Left colon (tissue), 2 donors: ENCODE results near the gene ZNF660. TPM values are rescaled to one million over a fixed set of nuclear protein-coding genes. Genes with fewer than 3 reads are reported as not detected.
"Not testable (repeated sequence)": the region's sequence is repeated elsewhere in the genome, so short reads cannot be mapped to it uniquely, and the experiment has no call there.

Experiments
- ATAC-seq: fragments of 200-7000 bp; cut with Tn5 transposase; one replicate; pipeline ENCODE4 v1.9.1; 2020; ENCODE audit warnings: mild to moderate bottlenecking, moderate library complexity
- DNase-seq, 2 donors: peaks; one replicate each; pipeline ENCODE4 v3.0.0-alpha.2; 2020
- intact Hi-C, 2 donors: fragments of 100-400 bp; cut with DNase I in 1 of 2; cut with micrococcal nuclease in 1 of 2; formaldehyde crosslinking; loops; one replicate each; pipeline versions ENCODE4 v1.11.2 to v1.14.0; 2022; cut with DNase I, micrococcal nuclease
- long read RNA-seq: library from polyadenylated mRNA; unstranded; transcript quantifications from one replicate; pipeline ENCODE4 v2.0.0, GENCODE V29; 2021
- total RNA-seq, 2 donors: library from RNA; stranded (reverse); fragmentation: NEBNext Ultra II Directional; extraction: Animal tissue kit (Norgen Biotek cat#: 25700); gene quantifications; one replicate each; pipeline ENCODE4 v1.2.1, GENCODE V29; 2021
- donor health status: DM: no; HTN: no; CAD: no.
- donor health status: DM: yes; HTN: yes; CAD: no.

Gene ZNF660
- 1 to 10 TPM; 1.2 to 1.5 TPM for total RNA-seq
- long read RNA-seq, result 0 reads

- peak; percentile 27 to 48 for DNase-seq
These were observed at the start of gene ZNF660 for GRCh38 chr3:44584646-44585501. Gene ZNF660, plus strand, starts transcription at chr3:44584964. Its CDS starts 9,230 bp downstream, at chr3:44594194.

GRCh38 chr3:44535364-44535763 is 49.4 kb upstream of the ZNF660 start:
- no peak for ATAC-seq
- intact Hi-C loops, result loop anchor here in 1 of 2 donors (10.0 kb wide), 1 partner anchor 379 kb away; no protein-coding TSS in a partner anchor
- DNase-seq, result no peak

More at GRCh38 chr3:44584646-44585501, at the start of gene ZNF660:
- peak; percentile 70 for ATAC-seq
- intact Hi-C loops, result no loop called here

GRCh38 chr3:44544811-44545210 is 40.0 kb upstream of the ZNF660 start:
- intact Hi-C loops, ATAC-seq, DNase-seq: not testable (repeated sequence)

- ATAC-seq, result peak; percentile 73
- intact Hi-C loops, result no loop called here
These were observed 29.9 kb upstream of the ZNF660 start, which contains the start of gene ZKSCAN7 for GRCh38 chr3:44554626-44555592. Gene ZKSCAN7, plus strand, starts transcription at chr3:44555193. Its CDS starts 1,855 bp downstream, at chr3:44557048.

GRCh38 chr3:44555723-44556122 is 29.0 kb upstream of the ZNF660 start:
- DNase-seq (no peak), ATAC-seq (no peak)
- intact Hi-C loops, result no loop called here

More at GRCh38 chr3:44554626-44555592, 29.9 kb upstream of the ZNF660 start, which contains the start of gene ZKSCAN7:
- peak; percentile 41 to 53 for DNase-seq

- no peak for DNase-seq
- intact Hi-C loops, result no loop called here
- ATAC-seq, result no peak
These were observed 27.7 kb upstream of the ZNF660 start for GRCh38 chr3:44557074-44557473.

- DNase-seq (no peak), ATAC-seq (no peak)
- intact Hi-C loops, result no loop called here
These were observed 23.7 kb upstream of the ZNF660 start for GRCh38 chr3:44561076-44561475.

- intact Hi-C loops, result no loop called here
- DNase-seq, result no peak
- ATAC-seq, result no peak
These were observed 22.6 kb upstream of the ZNF660 start for GRCh38 chr3:44562147-44562546.

- intact Hi-C loops, result no loop called here
- no peak for ATAC-seq
- no peak for DNase-seq
These were observed 16.2 kb upstream of the ZNF660 start for GRCh38 chr3:44568561-44568960.

- no peak for ATAC-seq
- intact Hi-C loops, result no loop called here
- DNase-seq, result no peak
These were observed 13.7 kb upstream of the ZNF660 start for GRCh38 chr3:44571024-44571423.

- DNase-seq (no peak), ATAC-seq (no peak)
- intact Hi-C loops, result no loop called here
These were observed 8.2 kb upstream of the ZNF660 start for GRCh38 chr3:44576613-44577012.

GRCh38 chr3:44577354-44577952 is 7.3 kb upstream of the ZNF660 start:
- intact Hi-C loops, DNase-seq: not testable (repeated sequence)

GRCh38 chr3:44578316-44578715 is 6.4 kb upstream of the ZNF660 start:
- intact Hi-C loops, DNase-seq, ATAC-seq: not testable (repeated sequence)

More at GRCh38 chr3:44577354-44577952, 7.3 kb upstream of the ZNF660 start:
- not testable (repeated sequence) for ATAC-seq

GRCh38 chr3:44578924-44579515 is 5.7 kb upstream of the ZNF660 start:
- ATAC-seq, DNase-seq, intact Hi-C loops: not testable (repeated sequence)

- ATAC-seq, intact Hi-C loops, DNase-seq: not testable (repeated sequence)
These were observed 5.0 kb upstream of the ZNF660 start for GRCh38 chr3:44579749-44580148.

GRCh38 chr3:44580971-44581370 is 3.8 kb upstream of the ZNF660 start:
- intact Hi-C loops, ATAC-seq, DNase-seq: not testable (repeated sequence)

GRCh38 chr3:44596621-44597020 is 11.9 kb downstream of the ZNF660 start:
- ATAC-seq (no peak), DNase-seq (no peak)
- intact Hi-C loops, result no loop called here

- intact Hi-C loops, result no loop called here
- DNase-seq, result no peak
- ATAC-seq, result no peak
These were observed 17.0 kb downstream of the ZNF660 start for GRCh38 chr3:44601749-44602148.
